NCI-H1048 (cell line): Measurements from ENCODE around the gene CT55.
A peak's percentile ranks its signal among the peaks of the same experiment; 100 is the strongest.
"Not testable (repeated sequence)": the region's sequence is repeated elsewhere in the genome, so short reads cannot be mapped to it uniquely, and the experiment has no call there.

Source experiments
- DNase-seq: peaks from one replicate; lab custom pipeline; 2025; lab: John Stamatoyannopoulos, UW

The CT55 gene, protein sequence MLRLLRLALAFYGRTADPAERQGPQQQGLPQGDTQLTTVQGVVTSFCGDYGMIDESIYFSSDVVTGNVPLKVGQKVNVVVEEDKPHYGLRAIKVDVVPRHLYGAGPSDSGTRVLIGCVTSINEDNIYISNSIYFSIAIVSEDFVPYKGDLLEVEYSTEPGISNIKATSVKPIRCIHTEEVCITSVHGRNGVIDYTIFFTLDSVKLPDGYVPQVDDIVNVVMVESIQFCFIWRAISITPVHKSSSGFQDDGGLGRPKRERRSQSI

GRCh38 chrX:135170877-135171519 lies at the start of gene CT55:
Gene CT55 (minus strand): TSS chrX:135171398. CDS start chrX:135171171, 227 bp downstream.
- DNase-seq: no peak

DNA sequence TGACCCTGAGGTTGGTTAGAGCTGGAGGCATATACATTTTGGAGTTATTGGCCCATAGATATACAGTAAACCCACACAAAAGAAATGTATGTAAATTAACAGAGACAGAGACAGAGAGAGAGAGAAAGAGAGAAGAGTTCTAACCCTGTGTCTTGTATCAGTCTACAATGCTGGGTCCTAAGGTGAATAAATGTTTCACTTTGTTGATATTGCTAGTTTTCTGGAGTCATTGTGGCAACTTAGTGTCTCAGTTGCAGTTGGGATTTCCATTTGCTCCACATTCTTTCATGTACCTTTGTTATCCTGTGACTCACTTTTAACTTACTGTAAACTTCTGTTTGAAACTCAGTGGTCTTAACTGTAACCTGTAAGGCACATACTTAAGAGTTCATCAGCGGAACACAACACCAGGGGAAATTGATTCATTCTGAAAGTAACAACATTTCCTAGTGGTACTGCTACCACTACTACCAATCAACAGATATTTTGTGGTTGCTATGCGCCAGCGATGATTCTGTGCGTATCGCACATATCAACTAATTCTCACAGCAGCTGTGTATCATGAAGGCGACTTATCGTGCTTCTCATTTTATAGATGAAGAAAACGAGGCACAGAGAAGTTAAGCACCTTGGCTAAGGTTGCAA lies 42.1 kb upstream of the CT55 start:
- DNase-seq: no peak

GRCh38 chrX:135206427-135206826 lies 35.2 kb upstream of the CT55 start:
- not testable (repeated sequence) for DNase-seq

GRCh38 chrX:135200297-135200696 lies 29.1 kb upstream of the CT55 start:
- DNase-seq: no peak

DNA sequence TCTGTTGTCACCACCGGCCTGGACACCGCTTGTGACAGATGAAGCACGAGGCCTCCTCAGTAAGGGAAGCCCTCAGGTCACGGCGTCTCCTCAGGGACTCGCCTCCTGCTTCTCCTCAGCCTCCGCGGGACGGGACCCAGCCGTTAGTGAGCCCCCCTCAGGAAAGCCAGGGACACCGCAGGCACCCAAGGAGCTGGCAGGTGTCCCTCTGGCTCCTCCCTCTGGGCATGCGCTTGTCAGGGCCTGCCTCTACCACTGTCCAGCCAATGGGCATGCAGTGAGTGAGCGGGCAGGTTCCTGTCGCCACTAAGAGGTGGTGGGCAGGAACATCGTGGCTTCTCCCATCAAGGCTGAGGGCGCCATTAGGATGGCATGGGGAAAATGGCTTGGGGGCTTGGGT lies 23.5 kb upstream of the CT55 start:
- DNase-seq: no peak

DNA sequence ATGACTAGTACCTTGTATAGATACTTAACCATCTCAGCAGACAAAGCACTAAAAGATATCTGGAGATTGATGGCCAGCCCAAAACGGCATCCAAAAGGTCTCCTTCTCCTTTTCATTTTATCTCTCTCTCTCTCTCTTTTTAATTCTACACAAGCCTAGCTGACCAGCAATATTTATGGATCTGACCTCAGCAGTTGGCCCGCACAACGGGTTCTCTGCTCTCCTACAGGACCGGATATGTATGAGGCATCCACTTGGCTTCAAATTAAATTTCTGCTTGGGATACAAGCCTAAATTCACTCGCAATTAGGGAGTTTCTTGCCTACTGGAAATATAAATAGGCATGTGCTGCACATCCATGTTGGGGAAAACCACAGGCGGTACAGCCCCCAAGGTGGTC lies 22.5 kb upstream of the CT55 start:
- no peak for DNase-seq

GRCh38 chrX:135191838-135192237 lies 20.6 kb upstream of the CT55 start:
- DNase-seq: no peak

DNA sequence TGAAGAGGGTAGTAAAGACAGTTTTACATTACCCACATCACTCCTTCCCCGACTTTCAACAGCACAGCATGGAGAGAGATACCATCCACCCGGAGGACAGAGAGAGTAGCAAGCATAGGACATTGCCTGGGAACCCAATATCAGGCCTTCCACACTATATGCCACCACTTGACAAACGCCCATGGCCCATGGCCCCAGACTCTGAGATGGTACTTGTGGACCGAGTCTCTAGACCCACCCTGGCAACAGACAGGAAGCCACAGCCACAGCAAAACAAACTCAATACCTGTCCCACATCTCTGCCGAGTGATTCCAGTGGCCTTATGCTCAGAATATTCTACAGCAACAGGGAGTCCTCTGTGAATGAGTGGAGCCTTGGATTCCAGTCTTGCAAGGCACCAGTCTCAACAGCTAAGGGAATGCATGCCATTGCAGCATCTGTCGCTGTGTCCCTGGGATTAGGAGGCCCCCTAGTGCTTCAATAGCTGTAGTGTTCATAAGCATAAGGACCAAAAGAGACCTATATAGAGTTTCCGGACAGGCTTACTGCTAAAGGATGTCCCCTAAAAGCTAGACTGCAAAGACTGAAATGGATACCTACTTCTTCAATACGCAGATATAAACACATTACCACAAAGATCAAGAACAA lies 14.7 kb upstream of the CT55 start:
- peak; percentile 7 for DNase-seq

DNA sequence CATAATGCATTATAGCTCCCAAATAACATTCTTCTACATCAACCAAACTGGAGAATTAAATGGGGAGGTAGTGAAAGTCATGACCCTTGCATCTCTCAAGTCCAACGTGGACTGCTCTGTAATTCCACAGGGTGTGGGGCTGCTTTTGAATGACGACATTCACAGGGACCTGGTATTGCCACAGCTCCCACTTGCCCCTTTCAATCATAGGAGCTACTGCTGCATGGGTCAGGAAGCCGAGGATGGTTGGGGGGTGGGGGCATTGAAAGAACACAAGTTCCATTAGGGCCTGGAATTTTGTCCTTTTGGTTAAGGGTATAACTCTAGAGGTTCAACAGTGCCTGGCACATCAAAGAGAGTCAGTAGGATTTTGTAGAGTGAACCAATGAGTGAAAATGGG lies 7.4 kb upstream of the CT55 start:
- DNase-seq: no peak

DNA sequence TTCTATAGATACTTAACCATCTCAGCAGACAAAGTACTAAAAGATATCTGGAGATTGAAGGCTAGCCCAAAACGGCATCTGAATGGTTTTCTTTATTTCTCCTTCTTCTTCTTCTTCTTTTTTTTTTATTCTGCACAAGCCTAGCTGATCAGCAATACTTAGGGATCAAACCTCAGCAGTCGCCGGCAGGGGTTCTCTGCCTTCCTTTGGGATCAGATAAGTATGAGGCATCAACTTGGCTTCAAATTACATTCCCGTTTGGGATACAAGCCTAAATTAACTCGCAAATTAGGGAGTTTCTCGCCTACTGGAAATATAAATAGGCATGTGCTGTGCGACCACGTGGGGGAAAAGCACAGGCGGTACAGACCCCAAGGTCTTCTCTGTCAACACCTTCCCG lies 730 bp downstream of the CT55 start:
- no peak for DNase-seq

- DNase-seq: not testable (repeated sequence)
These were observed 1.7 kb downstream of the CT55 start for GRCh38 chrX:135169534-135169933.

DNA sequence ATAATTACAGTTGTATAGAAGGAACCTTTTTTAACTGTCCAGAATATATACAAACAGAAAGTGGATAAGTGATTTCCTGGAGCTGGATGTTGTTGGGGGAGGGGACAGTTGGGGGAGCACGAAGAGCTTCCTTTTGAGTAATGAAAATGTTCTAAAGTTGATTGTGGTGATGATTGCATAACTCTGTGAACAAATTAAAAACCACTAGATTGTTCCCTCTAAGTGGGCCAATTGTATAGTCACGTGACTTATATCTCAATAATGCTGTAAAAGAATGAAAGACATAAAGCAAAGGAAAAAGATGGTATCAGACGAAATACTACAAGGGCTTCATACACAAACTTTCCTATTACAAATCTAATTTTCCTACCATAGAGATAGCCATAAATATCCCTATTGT lies 2.7 kb downstream of the CT55 start:
- DNase-seq: no peak

DNA sequence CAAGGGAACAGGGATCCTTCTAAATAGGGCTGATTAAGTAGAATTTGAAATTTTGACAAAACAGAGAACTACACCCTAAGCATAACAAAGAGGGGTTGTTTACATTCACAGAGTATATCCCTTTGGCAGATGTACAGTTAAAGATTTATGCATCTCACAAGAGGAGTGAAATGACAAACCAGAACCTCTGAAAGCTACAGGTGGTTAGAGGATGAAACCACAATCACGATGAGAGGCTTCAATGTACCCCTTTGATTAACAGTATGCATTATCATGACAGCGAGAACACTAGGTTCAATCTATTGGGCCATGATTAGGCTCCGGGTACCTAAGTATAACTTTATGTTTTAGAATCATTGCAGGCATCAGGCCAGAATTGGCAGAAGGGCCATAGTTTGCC lies 16.5 kb downstream of the CT55 start:
- DNase-seq: not testable (repeated sequence)

DNA sequence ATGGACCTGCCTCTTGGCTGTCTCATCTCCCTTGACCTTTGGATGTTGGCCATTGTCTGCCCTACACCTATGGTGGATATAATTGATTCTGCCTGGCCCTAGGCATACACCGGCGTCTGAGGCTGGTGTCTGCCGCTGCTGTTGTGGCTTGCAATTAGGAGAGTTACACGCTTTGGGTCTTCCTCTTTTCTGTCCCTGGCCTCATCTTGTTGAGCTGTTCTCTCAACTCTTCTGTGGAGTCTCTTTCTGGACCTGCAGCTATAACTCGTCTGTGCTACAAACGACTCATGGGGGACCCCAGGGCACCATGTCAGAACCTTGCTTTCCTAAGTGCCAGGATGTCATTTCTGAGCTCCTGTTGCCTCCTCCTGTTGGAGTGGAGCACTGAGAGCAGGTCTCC lies 45.1 kb downstream of the CT55 start:
- not testable (repeated sequence) for DNase-seq

DNA sequence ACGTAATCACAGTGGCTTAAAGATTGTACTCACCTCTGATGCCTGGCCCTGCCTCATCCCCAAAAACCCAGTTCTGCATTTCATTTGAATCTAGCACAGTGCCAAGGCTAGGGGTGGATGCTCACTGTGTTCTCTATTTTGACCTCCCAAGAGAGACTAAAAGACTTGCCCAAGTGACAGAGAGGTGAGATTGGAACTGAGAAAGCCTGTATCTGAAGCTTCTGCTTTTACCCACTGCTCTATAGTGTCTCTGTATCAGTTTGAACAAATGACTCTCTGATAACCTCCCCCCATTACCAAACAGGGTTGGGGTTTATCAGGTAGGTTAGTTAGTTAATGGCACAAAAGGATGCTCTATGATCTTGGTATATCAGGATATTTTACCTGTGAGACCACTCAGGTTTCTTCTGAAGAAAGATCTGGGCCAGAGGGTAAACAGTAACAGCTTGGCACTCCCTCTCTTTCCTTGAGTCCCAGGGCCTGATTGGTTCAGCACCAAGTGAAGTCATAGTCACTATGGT lies 51.1 kb downstream of the CT55 start, which contains the start of gene ETDB:
ETDB (minus strand) TSS at position 471 of the 521 bp plus-strand sequence. CDS start 1,265 bp downstream, outside the sequence.
- not testable (repeated sequence) for DNase-seq

GRCh38 chrX:135116064-135116463 lies 55.1 kb downstream of the CT55 start:
- DNase-seq: not testable (repeated sequence)

DNA sequence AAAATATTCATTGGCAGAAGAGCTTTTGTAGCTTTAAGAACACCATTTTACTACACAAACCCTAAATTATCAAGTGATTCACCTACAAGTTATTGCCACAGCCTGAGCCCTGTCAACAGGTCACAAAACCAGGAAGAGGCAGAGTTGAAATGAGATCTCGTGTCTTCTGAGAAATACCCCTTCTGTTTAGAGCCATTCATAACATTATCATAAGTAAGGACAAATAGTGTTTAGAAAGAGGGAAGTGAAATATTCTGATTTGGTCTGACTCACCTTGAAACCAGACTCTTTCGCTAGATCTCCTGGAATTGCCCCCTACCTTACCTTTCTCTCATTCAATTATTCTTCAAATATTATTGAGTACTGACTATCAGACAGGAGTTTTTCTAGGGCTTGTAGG lies 56.8 kb downstream of the CT55 start:
- no peak for DNase-seq

DNA sequence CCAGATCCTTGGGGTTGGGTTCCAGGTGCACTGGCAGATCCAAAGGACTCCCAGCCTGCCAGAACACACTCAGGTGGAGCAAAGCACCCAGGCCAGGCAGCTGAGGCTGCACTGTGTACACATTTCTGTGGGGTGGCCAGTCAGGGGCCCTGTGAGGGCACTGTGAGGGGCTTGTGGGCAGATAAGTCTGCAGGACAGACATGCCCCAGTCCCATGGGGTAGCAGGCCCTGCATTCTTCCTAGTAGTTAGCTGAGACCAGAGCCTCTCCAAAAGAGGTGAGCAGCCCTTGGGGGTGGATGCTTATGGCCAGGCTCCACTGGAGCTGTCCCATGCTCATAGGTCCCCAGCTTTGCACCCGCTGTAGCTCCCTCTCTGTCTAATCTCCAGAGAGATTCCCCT lies 58.5 kb downstream of the CT55 start:
- no peak for DNase-seq

GRCh38 chrX:135112096-135112729 lies 59.0 kb downstream of the CT55 start:
- no peak for DNase-seq

GRCh38 chrX:135109554-135109953 lies 61.6 kb downstream of the CT55 start:
- no peak for DNase-seq
